A549 (cell line): Measurements from ENCODE around the gene PDGFRA. TPM values are rescaled to one million over a fixed set of nuclear protein-coding genes. Genes with fewer than 3 reads are reported as not detected.

Experiments
- ATAC-seq, 2 experiments: fragments of 200-7000 bp in 1 of 2; fragments of >200 bp in 1 of 2; cut with Nextera tagmentation in 1 of 2; cut with Tn5 transposase in 1 of 2; 3 replicates each; pipeline versions ENCODE4 v1.8.0 to v1.9.1; 2018 to 2020; ENCODE audit warnings: mild to moderate bottlenecking in 1 of 2, moderate library complexity in 1 of 2
- CTCF ChIA-PET: fragments of 300-600 bp; sonication (Branson Sonifier 250); formaldehyde crosslinking; extraction: SDS; loops from one replicate; lab custom pipeline; 2021; ENCODE audit warnings: antibody characterized with exemption, inconsistent platforms; lab: Yijun Ruan, JAX
- POLR2A ChIA-PET: fragments of 350-600 bp; formaldehyde crosslinking; extraction: SDS; loops from one replicate; lab custom pipeline; 2021; ENCODE audit warnings: antibody characterized with exemption, inconsistent platforms; lab: Yijun Ruan, JAX
- DNase-seq, 2 experiments: peaks; one replicate each; pipeline versions ENCODE4 v3.0.0 to v3.0.0-alpha.2; 2011 to 2016; ENCODE audit warnings: low read depth in 1 of 2, low spot score in 1 of 2
- FAIRE-seq: peaks from 2 replicates; lab custom pipeline; 2011; peaks lifted over from hg19 to GRCh38; lab: Jason Lieb, UNC
- H3K27ac ChIP-seq, 2 experiments: fragments of >200 bp; sonication (Bioruptor Twin); formaldehyde crosslinking; 3 replicates each; pipeline ENCODE4 v1.5.1; 2016 to 2017
- H3K4me1 ChIP-seq: fragments of >200 bp; sonication (Bioruptor Twin); formaldehyde crosslinking; 3 replicates; pipeline ENCODE4 v1.6.1; 2016
- H3K4me2 ChIP-seq: fragments of >200 bp; sonication (Bioruptor Twin); formaldehyde crosslinking; 3 replicates; pipeline ENCODE4 v1.6.1; 2016
- H3K4me3 ChIP-seq: fragments of >200 bp; sonication (Bioruptor Twin); formaldehyde crosslinking; 3 replicates; pipeline ENCODE4 v1.5.1; 2016
- H3K9me3 ChIP-seq: fragments of >200 bp; sonication (Bioruptor Twin); formaldehyde crosslinking; 3 replicates; pipeline ENCODE4 v1.6.1; 2016
- BCL3 ChIP-seq: fragments of >200 bp; sonication (Bioruptor Twin); formaldehyde crosslinking; IDR thresholded peaks from 3 replicates; pipeline ENCODE4 v1.6.1; 2016
- CBX2 ChIP-seq: fragments of 200-600 bp; sonication (generic); IDR thresholded peaks from 2 replicates; pipeline ENCODE4 v1.6.1; 2016; ENCODE audit warnings: low read depth, mild to moderate bottlenecking, borderline replicate concordance
- CBX8 ChIP-seq: fragments of 200-600 bp; sonication (generic); IDR thresholded peaks from 2 replicates; pipeline ENCODE4 v1.6.1; 2016
- CHD2 ChIP-seq: fragments of 150-350 bp; IDR thresholded peaks from 2 replicates; pipeline ENCODE4 v1.6.1; 2014; ENCODE audit warnings: low read length; ENCODE audit not compliant: partially characterized antibody
- CHD4 ChIP-seq: fragments of 200-600 bp; sonication (generic); IDR thresholded peaks from 2 replicates; pipeline ENCODE4 v1.6.1; 2016; ENCODE audit warnings: antibody characterized with exemption, mild to moderate bottlenecking, borderline replicate concordance
- E2F6 ChIP-seq: IDR thresholded peaks from 2 replicates; pipeline ENCODE4 v1.6.1; 2012; ENCODE audit warnings: low read depth, borderline replicate concordance
- EHF ChIP-seq: fragments of 250-450 bp; sonication (Bioruptor Pico); IDR thresholded peaks from 2 replicates; pipeline ENCODE4 v1.5.0; 2020; ENCODE audit warnings: mild to moderate bottlenecking
- ELK1 ChIP-seq: fragments of 150-350 bp; IDR thresholded peaks from 2 replicates; pipeline ENCODE4 v1.6.1; 2014; ENCODE audit warnings: low read depth, mild to moderate bottlenecking, low read length
- ESRRA ChIP-seq: fragments of 150-350 bp; IDR thresholded peaks from 2 replicates; pipeline ENCODE4 v1.6.1; 2014; ENCODE audit warnings: mild to moderate bottlenecking, low read length, borderline replicate concordance
- FOSL2 ChIP-seq, 2 experiments: fragments of 450-650 bp in 1 of 2; fragments of >200 bp in 1 of 2; sonication (Bioruptor Twin) in 1 of 2; formaldehyde crosslinking; IDR thresholded peaks; 2 replicates each; pipeline versions ENCODE4 v1.5.0 to v1.6.1; 2016 to 2020; ENCODE audit warnings: mild to moderate bottlenecking in 1 of 2, moderate library complexity in 1 of 2
- GATA3 ChIP-seq: IDR thresholded peaks from 2 replicates; pipeline ENCODE4 v1.6.1; 2012; ENCODE audit warnings: borderline replicate concordance
- HOXA7 ChIP-seq: fragments of 250-450 bp; sonication (Bioruptor Pico); IDR thresholded peaks from 2 replicates; pipeline ENCODE4 v1.5.0; 2020; ENCODE audit warnings: mild to moderate bottlenecking, moderate library complexity
- HOXB13 ChIP-seq: fragments of 250-450 bp; sonication (Bioruptor Pico); IDR thresholded peaks from 2 replicates; pipeline ENCODE4 v1.5.0; 2020; ENCODE audit warnings: low read depth, mild to moderate bottlenecking, moderate library complexity
- HOXB5 ChIP-seq: fragments of 250-450 bp; sonication (Bioruptor Pico); IDR thresholded peaks from 2 replicates; pipeline ENCODE4 v1.5.0; 2020; ENCODE audit warnings: mild to moderate bottlenecking, moderate library complexity
- JUNB ChIP-seq: fragments of >200 bp; sonication (Bioruptor Twin); formaldehyde crosslinking; IDR thresholded peaks from 2 replicates; pipeline ENCODE4 v1.6.1; 2016
- MAFK ChIP-seq: fragments of 450-650 bp; IDR thresholded peaks from 2 replicates; pipeline ENCODE4 v1.6.1; 2014; ENCODE audit not compliant: partially characterized antibody
- MYC ChIP-seq: IDR thresholded peaks from 2 replicates; pipeline ENCODE4 v1.6.1; 2012; ENCODE audit warnings: mild to moderate bottlenecking, inconsistent platforms, low read length, improper control_type of control experiment, borderline replicate concordance
- POLR2A ChIP-seq: IDR thresholded peaks from 2 replicates; pipeline ENCODE4 v1.6.1; 2012; ENCODE audit warnings: mild to moderate bottlenecking, low read length
- RAD21 ChIP-seq, 2 experiments: fragments of >200 bp in 1 of 2; sonication (Bioruptor Twin) in 1 of 2; formaldehyde crosslinking in 1 of 2; IDR thresholded peaks in 1 of 2; conservative IDR thresholded peaks in 1 of 2; 2 replicates in 1 of 2; 3 replicates in 1 of 2; pipeline ENCODE4 v1.6.1; 2012 to 2018; ENCODE audit warnings: inconsistent platforms in 1 of 2
- RARB ChIP-seq: fragments of 250-450 bp; sonication (Bioruptor Pico); IDR thresholded peaks from 2 replicates; pipeline ENCODE4 v1.8.0; 2021; ENCODE audit warnings: mild to moderate bottlenecking, moderate library complexity
- RCOR1 ChIP-seq: fragments of 150-350 bp; IDR thresholded peaks from 2 replicates; pipeline ENCODE4 v1.6.1; 2014; ENCODE audit warnings: antibody characterized with exemption, low read length, low read depth
- REST ChIP-seq: fragments of 200-600 bp; sonication (generic); IDR thresholded peaks from 2 replicates; pipeline ENCODE4 v1.6.1; 2016; ENCODE audit warnings: antibody characterized with exemption, mild to moderate bottlenecking, moderate library complexity
- SMC3 ChIP-seq: fragments of >200 bp; sonication (Bioruptor Twin); formaldehyde crosslinking; IDR thresholded peaks from 3 replicates; pipeline ENCODE4 v1.6.1; 2018; ENCODE audit warnings: inconsistent platforms
- TP53 ChIP-seq: fragments of 250-450 bp; sonication (Bioruptor Pico); IDR thresholded peaks from 2 replicates; pipeline ENCODE4 v1.5.0; 2021; ENCODE audit warnings: mild to moderate bottlenecking, moderate library complexity
- ZFP36 ChIP-seq: fragments of 450-650 bp; IDR thresholded peaks from 2 replicates; pipeline ENCODE4 v1.6.1; 2014; ENCODE audit warnings: borderline replicate concordance; ENCODE audit not compliant: partially characterized antibody
- ZNF302 ChIP-seq: fragments of 250-450 bp; sonication (Bioruptor Pico); IDR thresholded peaks from 2 replicates; pipeline ENCODE4 v1.9.0; 2021; ENCODE audit warnings: inconsistent platforms, mild to moderate bottlenecking, moderate library complexity
- ZSCAN20 ChIP-seq: fragments of 250-450 bp; sonication (Bioruptor Pico); IDR thresholded peaks from 2 replicates; pipeline ENCODE4 v1.8.0; 2022; ENCODE audit warnings: mild to moderate bottlenecking, moderate library complexity
- WGBS: methylation state at CpG from one replicate; pipeline ENCODE4 v1.1.6; 2017; ENCODE audit errors: missing lambda C conversion rate; 5-methylcytosine and 5-hydroxymethylcytosine counted together
- polyA plus RNA-seq, 4 experiments: library from polyadenylated mRNA; depleted of rRNA in 3 of 4; stranded (reverse); fragments of >200 nt; fragmentation: RNase III in 1 of 4; extraction: RNeasy Plus Mini Kit Qiagen cat#74134 plus additional on column Dnase treatment in 1 of 4; gene quantifications; 2 replicates in 3 of 4; 3 replicates in 1 of 4; pipeline ENCODE4 v1.2.3, GENCODE V29; 2011 to 2017

PDGFRA gene
- polyA plus RNA-seq, 2 of the 4 experiments (the other 2 are of a cell fraction), result 0.40 to 0.92 TPM

GRCh38 chr4:54271464-54271863 lies 42.4 kb downstream of the PDGFRA start:
- Histone ChIP-seq H3K9me3 (no peaks in the 10 kb centered on the region), H3K27ac (no peak overlapping the region), H3K4me3 (no peak overlapping the region), H3K4me1 (no peaks in the 10 kb centered on the region), H3K4me2 (no peak overlapping the region)
- DNase-seq (no peak), FAIRE-seq (no peak), ATAC-seq (no peak)
- ChIA-PET POLR2A (no interaction called here), CTCF (no interaction called here)
- TF ChIP-seq HOXB5 (CRISPR knock-in tag), result no peak
- no peak for TF ChIP-seq EHF (CRISPR knock-in tag)
- no peak for TF ChIP-seq ZNF302 (CRISPR knock-in tag)
- TF ChIP-seq JUNB, result no peak
- TF ChIP-seq RARB (CRISPR knock-in tag), result no peak
- TF ChIP-seq ESRRA, result no peak
- TF ChIP-seq ELK1, result no peak
- no peak for TF ChIP-seq HOXA7 (CRISPR knock-in tag)
- TF ChIP-seq FOSL2 (IDR thresholded peaks at IDR 0.05), result no peak
- no peak for TF ChIP-seq FOSL2 (CRISPR knock-in tag; IDR thresholded peaks at IDR 0.05)
- TF ChIP-seq CHD2, result no peak
- no peak for TF ChIP-seq E2F6
- no peak for TF ChIP-seq CBX2
- TF ChIP-seq TP53 (CRISPR knock-in tag), result no peak
- no peak for TF ChIP-seq HOXB13 (CRISPR knock-in tag)
- no peak for TF ChIP-seq MAFK
- TF ChIP-seq ZFP36, result no peak
- no peak for TF ChIP-seq GATA3
- TF ChIP-seq POLR2A, result no peak
- TF ChIP-seq CBX8, result no peak

- no peak for FAIRE-seq
These were observed 43.0 kb downstream of the PDGFRA start for GRCh38 chr4:54272051-54272450.

More at GRCh38 chr4:54272051-54272450, 43.0 kb downstream of the PDGFRA start:
- 21% methylated on average over 3 of the region's 3 CpGs for whole genome bisulfite sequencing
- CTCF ChIA-PET, result no interaction called here
- TF ChIP-seq REST, result no peak
- TF ChIP-seq RCOR1, result no peak
- TF ChIP-seq BCL3, result no peak
- no peak for TF ChIP-seq FOSL2 (IDR thresholded peaks at IDR 0.05)
- no peak for TF ChIP-seq FOSL2 (CRISPR knock-in tag; IDR thresholded peaks at IDR 0.05)
- no peak for TF ChIP-seq RAD21 (conservative IDR thresholded peaks at IDR 0.05 in 1 of 2, IDR thresholded peaks at IDR 0.05 in 1 of 2)
- no peak for TF ChIP-seq CHD4
- TF ChIP-seq ZSCAN20 (CRISPR knock-in tag), result no peak
- TF ChIP-seq SMC3, result no peak
- TF ChIP-seq MYC, result no peak
- TF ChIP-seq, all 56 proteins: peak for 0
- no peaks in the 10 kb centered on the region for H3K9me3 ChIP-seq
- POLR2A ChIA-PET, result no interaction called here
- no peak overlapping the region for H3K4me3 ChIP-seq
- ATAC-seq (no peak), DNase-seq (no peak)
- no peak overlapping the region for H3K27ac ChIP-seq
- no peak overlapping the region for H3K4me2 ChIP-seq
- H3K4me1 ChIP-seq, result no peaks in the 10 kb centered on the region
